NCI-H2029 (cell line): ENCODE data around the gene SMYD1.

Source experiments
- DNase-seq: peaks from one replicate; lab custom pipeline; 2025; lab: John Stamatoyannopoulos, UW

Gene SMYD1

GRCh38 chr2:88057437-88057844, 10.2 kb upstream of the SMYD1 start:
- no peak for DNase-seq

- DNase-seq: no peak
Measured at GRCh38 chr2:88058191-88058590, 9.4 kb upstream of the SMYD1 start.

- peak; percentile 1 for DNase-seq
Measured at GRCh38 chr2:88059979-88060906, 7.4 kb upstream of the SMYD1 start.

- DNase-seq: no peak
Measured at GRCh38 chr2:88060907-88061275, 6.7 kb upstream of the SMYD1 start.

GRCh38 chr2:88061295-88061694, 6.3 kb upstream of the SMYD1 start:
- no peak for DNase-seq

- no peak for DNase-seq
Measured at GRCh38 chr2:88066543-88066942, 1.1 kb upstream of the SMYD1 start.

- no peak for DNase-seq
Measured at GRCh38 chr2:88067189-88067588, 436 bp upstream of the SMYD1 start.

GRCh38 chr2:88068044-88068443, 419 bp downstream of the SMYD1 start:
- no peak for DNase-seq

- no peak for DNase-seq
Measured at GRCh38 chr2:88069117-88069516, 1.5 kb downstream of the SMYD1 start.

GRCh38 chr2:88070055-88070454, 2.4 kb downstream of the SMYD1 start:
- DNase-seq: no peak

GRCh38 chr2:88071365-88071764, 3.7 kb downstream of the SMYD1 start:
- no peak for DNase-seq

- DNase-seq: no peak
Measured at GRCh38 chr2:88074150-88074549, 6.5 kb downstream of the SMYD1 start.

GRCh38 chr2:88074854-88075292, 7.2 kb downstream of the SMYD1 start:
- DNase-seq: no peak

- no peak for DNase-seq
Measured at GRCh38 chr2:88077080-88077479, 9.5 kb downstream of the SMYD1 start.

GRCh38 chr2:88078643-88079172, 11.1 kb downstream of the SMYD1 start:
- DNase-seq: no peak

GRCh38 chr2:88080545-88080944, 12.9 kb downstream of the SMYD1 start:
- no peak for DNase-seq

- DNase-seq: no peak
Measured at GRCh38 chr2:88081924-88082608, 14.4 kb downstream of the SMYD1 start.

GRCh38 chr2:88082781-88083180, 15.2 kb downstream of the SMYD1 start:
- no peak for DNase-seq

GRCh38 chr2:88085099-88085498, 17.5 kb downstream of the SMYD1 start:
- DNase-seq: no peak

GRCh38 chr2:88085602-88086001, 18.0 kb downstream of the SMYD1 start:
- DNase-seq: no peak

- DNase-seq: no peak
Measured at GRCh38 chr2:88086401-88086800, 18.8 kb downstream of the SMYD1 start.

GRCh38 chr2:88087073-88087472, 19.4 kb downstream of the SMYD1 start:
- no peak for DNase-seq

- no peak for DNase-seq
Measured at GRCh38 chr2:88087763-88088162, 20.1 kb downstream of the SMYD1 start.
